ENCODE results near the gene CISD3. TPM values are rescaled to one million over a fixed set of nuclear protein-coding genes. Genes with fewer than 3 reads are reported as not detected.

Gene CISD3
- total and polyA plus RNA-seq, 2 donors (not counting 1 experiment from before 2014, with no cell fraction given): 5.0 to 11.3 TPM

- no peak overlapping the region for H2AFZ ChIP-seq (ENCODE audit: insufficient read depth, low read depth, low read length, poor library complexity, severe bottlenecking)
- Mint-ChIP-seq H3K9me3 (ENCODE audit: insufficient read depth) (no peaks in the 10 kb centered on the region), H3K4me3 (peak overlapping the region; percentile 87), H3K27me3 (no peaks in the 10 kb centered on the region), H3K27ac (peak overlapping the region; percentile 42), H3K4me1 (peaks cover 50% of the 10 kb centered on the region)
- DNase-seq (no peak), ATAC-seq (ENCODE audit: low read depth) (no peak)
- peaks cover 7% of the 10 kb centered on the region for H4K20me1 ChIP-seq (ENCODE audit: control insufficient read depth, insufficient read depth, low read length, poor library complexity, severe bottlenecking)
- intact Hi-C loops (cut with micrococcal nuclease): no loop called here
- H3K27me3 ChIP-seq (replicated peaks in 1 of 4; ENCODE audit: control extremely low read depth in 1 of 4, control insufficient read depth in 3 of 4, insufficient read depth in 4 of 4, low read length in 3 of 4): no peaks in the 10 kb centered on the region
- no peaks in the 10 kb centered on the region for H3K79me2 ChIP-seq (ENCODE audit: control insufficient read depth, insufficient read depth, low read length)
- TF ChIP-seq CTCF (IDR thresholded peaks at IDR 0.05): no peak
- no peak for TF ChIP-seq EZH2 (IDR thresholded peaks at IDR 0.05; ENCODE audit: borderline replicate concordance, insufficient read depth, low read depth, low read length, poor library complexity, severe bottlenecking)
- no peak overlapping the region for H3K4me2 ChIP-seq (replicated peaks; ENCODE audit: low read depth, low read length, poor library complexity, severe bottlenecking)
- WGBS (ENCODE audit: insufficient coverage): 94% methylated on average over 6 of the region's 7 CpGs
- CTCF ChIA-PET: interaction anchor here (1.1 to 6.4 kb wide), 5 partner anchors 20 to 239 kb away, joined by 3 to 54 read pairs (median 4); partner anchors contain the start of genes EPOP and PSMB3
- no peak overlapping the region for H3K4me3 ChIP-seq (ENCODE audit: control extremely low read depth in 1 of 5, extremely low read depth in 1 of 5, insufficient read depth in 1 of 5, low read depth in 2 of 5, low read length in 4 of 5)
- H3K4me1 ChIP-seq (ENCODE audit: control insufficient read depth in 2 of 2, insufficient read depth in 2 of 2, low read length in 2 of 2): peaks cover 26 to 48% of the 10 kb centered on the region in 2 donors
- POLR2A ChIA-PET: no interaction called here
- H3K9ac ChIP-seq (ENCODE audit: low read length): no peak overlapping the region
- no peak overlapping the region for H3K27ac ChIP-seq (ENCODE audit: low read length in 2 of 2)
- H3K36me3 ChIP-seq (replicated peaks in 1 of 2; ENCODE audit: control extremely low read depth in 1 of 2, control insufficient read depth in 1 of 2, extremely low read depth in 1 of 2, insufficient read depth in 2 of 2, low read length in 1 of 2): peaks cover 0 to 2% of the 10 kb centered on the region in 2 experiments
- peaks cover 0 to 13% (median 0%) of the 10 kb centered on the region in 3 donors for H3K9me3 ChIP-seq (ENCODE audit: control extremely low read depth in 1 of 3, control insufficient read depth in 2 of 3, insufficient read depth in 1 of 3, low read length in 2 of 3)
These were observed 2.5 kb downstream of the CISD3 start for GRCh38 chr17:38732376-38733281.
